Measurements from ENCODE around the gene UPF3B.

DNA sequence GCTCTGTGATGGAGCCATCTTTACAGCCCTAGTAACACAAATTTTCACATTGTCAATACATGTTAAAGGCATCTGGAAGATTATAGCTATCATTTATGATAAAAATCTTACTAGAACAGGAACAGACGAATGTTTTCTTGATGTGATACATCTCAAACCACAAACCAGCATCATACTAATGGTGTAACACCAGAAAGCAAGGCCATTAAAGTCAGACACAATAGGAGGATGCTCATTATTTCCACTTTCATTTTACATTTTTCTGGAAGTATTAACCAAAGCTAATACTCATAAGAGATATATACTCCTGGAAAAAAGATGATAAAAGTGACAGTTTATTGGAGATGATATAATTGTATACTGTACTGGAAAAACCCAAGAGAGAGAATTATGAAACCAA lies 48.2 kb upstream of the UPF3B start:
- no peak for TF ChIP-seq POLR2AphosphoS5 (IDR thresholded peaks at IDR 0.05; ENCODE audit: low read depth, low read length)
- no peak for TF ChIP-seq TAF1 (IDR thresholded peaks at IDR 0.05; ENCODE audit: borderline replicate concordance, low read depth, low read length)
